Activated T-helper 1 cell treated with Interleukin-2 at 50 U/mL for 16 hours (primary cell): Measurements from ENCODE around the gene CD53.
A peak's percentile ranks its signal among the peaks of the same experiment; 100 is the strongest.

Experiments used
- DNase-seq: peaks from one replicate; pipeline ENCODE4 v3.0.0-alpha.2; 2020; ENCODE audit warnings: low read depth

The CD53 gene

GRCh38 chr1:110876748-110877341 is 3.9 kb downstream of the CD53 start:
- no peak for DNase-seq

GRCh38 chr1:110877364-110877763 is 4.4 kb downstream of the CD53 start:
- DNase-seq, result no peak

- DNase-seq, result no peak
Observed at GRCh38 chr1:110877776-110878175, 4.8 kb downstream of the CD53 start.

- no peak for DNase-seq
Observed at GRCh38 chr1:110878591-110878990, 5.6 kb downstream of the CD53 start.

GRCh38 chr1:110878993-110879392 is 6.0 kb downstream of the CD53 start:
- no peak for DNase-seq

- peak; percentile 31 for DNase-seq
Observed at GRCh38 chr1:110879758-110880606, 7.0 kb downstream of the CD53 start.

GRCh38 chr1:110880708-110881374 is 7.9 kb downstream of the CD53 start:
- DNase-seq, result peak; percentile 21

GRCh38 chr1:110888049-110888448 is 15.1 kb downstream of the CD53 start:
- DNase-seq, result no peak

GRCh38 chr1:110888641-110889040 is 15.7 kb downstream of the CD53 start:
- DNase-seq, result no peak

GRCh38 chr1:110890474-110891196 is 17.7 kb downstream of the CD53 start:
- DNase-seq, result no peak

GRCh38 chr1:110893908-110894490 is 21.1 kb downstream of the CD53 start:
- DNase-seq, result no peak

- DNase-seq, result no peak
Observed at GRCh38 chr1:110896090-110896489, 23.1 kb downstream of the CD53 start.

- DNase-seq, result no peak
Observed at GRCh38 chr1:110897681-110898080, 24.7 kb downstream of the CD53 start.

- DNase-seq, result no peak
Observed at GRCh38 chr1:110898734-110899457, 25.9 kb downstream of the CD53 start.

- no peak for DNase-seq
Observed at GRCh38 chr1:110899458-110899843, 26.5 kb downstream of the CD53 start.

GRCh38 chr1:110902820-110903463 is 30.0 kb downstream of the CD53 start:
- no peak for DNase-seq

- no peak for DNase-seq
Observed at GRCh38 chr1:110903853-110904500, 31.0 kb downstream of the CD53 start.

GRCh38 chr1:110912784-110913183 is 39.8 kb downstream of the CD53 start:
- no peak for DNase-seq

- DNase-seq, result no peak
Observed at GRCh38 chr1:110914676-110915075, 41.7 kb downstream of the CD53 start.

- DNase-seq, result no peak
Observed at GRCh38 chr1:110915804-110916203, 42.9 kb downstream of the CD53 start.
